Stimulated activated naive CD8-positive, alpha-beta T cell treated with anti-CD3 and anti-CD28 coated beads, Interleukin-15, Interleukin-2, amounts not matched to agents 100 ng/mL and 50 ng/mL, for 24 hours (primary cell): Measurements from ENCODE around the gene NUDT6.

Source experiments
- H3K27ac Mint-ChIP-seq: one replicate; pipeline ENCODE4 v1.8.0; 2021; ENCODE audit warnings: mild to moderate bottlenecking, mixed read lengths
- H3K27me3 Mint-ChIP-seq: one replicate; pipeline ENCODE4 v1.8.0; 2021; ENCODE audit warnings: mixed read lengths
- H3K36me3 Mint-ChIP-seq: one replicate; pipeline ENCODE4 v1.8.0; 2021; ENCODE audit warnings: low read depth, mixed read lengths
- H3K4me1 Mint-ChIP-seq: one replicate; pipeline ENCODE4 v1.8.0; 2021; ENCODE audit warnings: low read depth, mixed read lengths
- H3K4me3 Mint-ChIP-seq: one replicate; pipeline ENCODE4 v1.8.0; 2021; ENCODE audit warnings: mild to moderate bottlenecking, mixed read lengths
- H3K9me3 Mint-ChIP-seq: one replicate; pipeline ENCODE4 v1.8.0; 2021; ENCODE audit warnings: mixed read lengths

NUDT6 gene

DNA sequence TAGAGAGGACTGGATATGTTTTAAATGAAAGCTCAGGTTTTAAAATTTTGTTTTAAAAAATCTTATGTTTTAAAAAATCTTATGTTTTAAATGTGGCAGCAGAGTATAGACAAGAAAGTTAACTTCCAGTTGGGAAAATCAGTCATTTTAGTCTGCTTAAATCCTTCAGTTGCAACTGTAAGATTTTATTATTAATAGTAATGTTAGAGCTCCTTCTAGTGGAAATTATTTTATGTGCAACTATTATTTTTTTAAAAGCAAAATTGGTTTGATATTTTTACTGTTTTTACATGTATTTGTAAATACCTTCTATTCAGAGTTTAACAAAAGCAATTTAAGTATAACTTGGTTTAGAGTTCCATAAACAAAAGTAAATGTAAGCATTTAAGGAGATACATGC is 8.5 kb upstream of the NUDT6 start:
- Mint-ChIP-seq H3K27me3 (no peaks in the 10 kb centered on the region), H3K9me3 (no peaks in the 10 kb centered on the region), H3K4me3 (no peak overlapping the region), H3K36me3 (peaks cover 37% of the 10 kb centered on the region), H3K27ac (no peak overlapping the region), H3K4me1 (peaks cover 9% of the 10 kb centered on the region)

DNA sequence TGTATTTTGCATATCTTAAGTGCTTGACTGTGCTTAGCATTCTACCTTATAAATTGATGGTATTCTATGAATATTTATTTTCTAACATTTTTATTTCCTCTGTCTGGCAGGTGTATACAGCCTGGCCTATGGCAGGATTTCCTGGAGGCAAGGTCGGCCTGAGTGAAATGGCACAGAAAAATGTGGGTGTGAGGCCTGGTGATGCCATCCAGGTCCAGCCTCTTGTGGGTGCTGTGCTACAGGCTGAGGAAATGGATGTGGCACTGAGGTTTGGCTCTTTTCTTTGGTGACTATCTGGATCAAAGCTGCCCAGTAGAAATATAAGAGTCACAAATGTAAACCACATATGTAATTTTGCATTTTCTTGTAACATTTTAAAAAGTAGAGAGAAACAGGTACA is 6.5 kb upstream of the NUDT6 start:
- Mint-ChIP-seq H3K27ac (no peak overlapping the region), H3K36me3 (peaks cover 21% of the 10 kb centered on the region), H3K9me3 (no peaks in the 10 kb centered on the region), H3K4me1 (peaks cover 9% of the 10 kb centered on the region), H3K27me3 (no peaks in the 10 kb centered on the region), H3K4me3 (no peak overlapping the region)

DNA sequence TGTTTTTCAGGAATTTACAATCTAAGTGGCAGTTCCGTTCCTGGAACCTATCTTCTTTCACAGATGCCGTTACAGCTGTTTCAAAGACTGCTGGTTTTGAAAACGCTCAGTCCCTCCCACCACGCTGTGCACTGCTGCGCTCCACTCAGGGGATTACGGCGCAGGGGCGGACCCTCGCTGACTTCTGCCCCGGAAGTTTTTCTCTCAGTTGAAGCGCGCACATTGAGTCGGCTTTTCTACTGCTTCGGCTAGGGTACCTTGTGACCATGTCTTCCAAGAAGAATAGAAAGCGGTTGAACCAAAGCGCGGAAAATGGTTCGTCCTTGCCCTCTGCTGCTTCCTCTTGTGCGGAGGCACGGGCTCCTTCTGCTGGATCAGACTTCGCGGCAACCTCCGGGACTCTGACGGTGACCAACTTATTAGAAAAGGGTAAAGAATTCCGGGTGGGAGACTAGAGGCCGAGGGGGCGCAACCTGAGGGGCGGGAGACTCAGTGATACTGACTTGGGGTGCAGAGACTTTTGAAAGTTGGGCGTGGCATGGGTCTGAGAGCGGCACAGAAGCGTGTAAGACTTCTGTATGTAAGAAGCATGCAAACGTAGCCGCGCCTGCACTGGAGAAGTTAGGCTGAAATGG is 597 bp upstream of the NUDT6 start:
- peaks cover 12% of the 10 kb centered on the region for H3K4me1 Mint-ChIP-seq
- H3K36me3 Mint-ChIP-seq = no peaks in the 10 kb centered on the region
- H3K27ac Mint-ChIP-seq = peak overlapping the region; percentile 91
- no peak overlapping the region for H3K4me3 Mint-ChIP-seq
- peaks cover 6% of the 10 kb centered on the region for H3K27me3 Mint-ChIP-seq
- no peaks in the 10 kb centered on the region for H3K9me3 Mint-ChIP-seq

DNA sequence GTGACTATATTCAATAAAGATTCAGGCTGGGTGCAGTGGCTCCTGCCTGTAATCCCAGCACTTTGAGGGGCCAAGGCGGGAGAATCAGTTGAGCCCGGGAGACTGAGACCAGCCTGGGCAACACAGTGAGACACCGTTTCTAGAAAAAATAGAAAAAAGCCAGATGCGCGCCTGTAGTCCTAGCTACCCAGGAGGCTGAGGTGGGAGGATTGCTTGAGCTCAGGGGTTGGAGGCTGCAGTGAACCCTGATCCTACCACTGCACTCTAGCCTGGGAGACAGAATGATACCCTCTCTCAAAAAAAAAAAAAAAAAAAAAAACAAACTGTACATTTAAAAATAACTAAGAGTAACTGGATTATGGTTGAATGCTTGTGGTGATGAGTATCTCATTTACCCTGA is 1.1 kb downstream of the NUDT6 start:
- Mint-ChIP-seq H3K4me1 (peaks cover 3% of the 10 kb centered on the region), H3K36me3 (peaks cover 5% of the 10 kb centered on the region), H3K4me3 (peak overlapping the region; percentile 28), H3K27me3 (peaks cover 6% of the 10 kb centered on the region), H3K9me3 (no peaks in the 10 kb centered on the region), H3K27ac (no peak overlapping the region)

DNA sequence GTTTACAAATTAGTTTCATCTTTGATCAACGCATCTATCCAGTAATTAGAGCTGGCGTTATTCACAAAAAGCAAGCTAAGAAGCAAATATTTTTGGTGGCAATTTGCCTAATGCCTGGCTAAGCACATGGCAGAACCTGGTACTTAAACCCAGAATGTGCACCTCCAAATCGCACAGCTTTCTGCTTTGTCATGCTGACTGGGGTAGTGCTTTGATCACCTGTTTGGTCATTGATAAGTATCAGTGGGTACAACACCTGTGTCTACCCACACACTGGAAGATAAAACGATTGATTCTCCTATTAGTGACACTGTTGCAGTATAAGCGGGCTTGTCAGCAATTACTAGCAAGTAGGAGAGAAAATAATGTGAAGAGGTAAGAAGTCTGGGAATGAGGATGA is 1.9 kb downstream of the NUDT6 start:
- Mint-ChIP-seq H3K27ac (no peak overlapping the region), H3K4me1 (peaks cover 3% of the 10 kb centered on the region), H3K4me3 (no peak overlapping the region), H3K36me3 (peaks cover 5% of the 10 kb centered on the region), H3K27me3 (peaks cover 6% of the 10 kb centered on the region), H3K9me3 (no peaks in the 10 kb centered on the region)

DNA sequence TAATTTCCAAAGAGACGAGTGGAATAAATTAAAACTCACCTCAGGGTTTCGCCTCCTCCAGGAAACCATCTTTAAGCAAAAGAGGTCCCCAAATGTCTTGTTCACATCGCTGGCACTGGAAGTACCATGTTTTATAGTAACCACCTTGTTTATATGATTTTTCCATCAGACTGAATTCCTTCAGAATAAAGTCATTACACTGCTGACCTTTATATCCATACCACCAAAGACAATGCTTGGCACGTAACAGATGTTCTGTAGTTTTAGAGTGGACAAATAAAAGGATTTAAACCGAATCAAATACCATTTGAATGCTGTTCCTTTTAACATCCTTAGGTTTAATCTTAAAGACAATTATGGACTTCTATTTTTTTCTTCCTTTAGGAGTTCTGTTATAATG is 4.7 kb downstream of the NUDT6 start:
- H3K4me3 Mint-ChIP-seq = no peak overlapping the region

DNA sequence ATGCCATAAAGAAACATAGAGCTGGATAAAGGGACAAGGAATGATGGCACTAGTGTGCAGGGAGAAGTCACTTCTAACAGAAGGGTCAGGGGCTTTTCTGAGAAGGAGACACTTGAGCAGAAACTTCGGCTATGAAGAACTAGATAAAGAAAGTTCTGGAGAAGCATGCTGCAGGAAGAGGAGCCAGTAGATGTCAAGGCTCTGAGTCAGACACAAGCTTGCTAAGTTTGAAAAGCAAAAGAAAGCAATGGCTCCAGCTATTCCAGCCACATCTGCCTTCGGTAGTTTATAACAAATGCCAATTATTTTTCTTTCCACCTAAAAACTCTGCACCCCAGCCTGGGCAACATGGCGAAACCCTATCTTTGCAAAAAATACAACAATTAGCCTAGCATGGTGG is 7.5 kb downstream of the NUDT6 start:
- Mint-ChIP-seq H3K27ac (no peak overlapping the region), H3K4me1 (no peaks in the 10 kb centered on the region), H3K36me3 (peaks cover 5% of the 10 kb centered on the region), H3K9me3 (no peaks in the 10 kb centered on the region), H3K4me3 (no peak overlapping the region), H3K27me3 (peaks cover 6% of the 10 kb centered on the region)

More for the DNA sequence above, 4.7 kb downstream of the NUDT6 start:
- Mint-ChIP-seq H3K36me3 (peaks cover 5% of the 10 kb centered on the region), H3K4me1 (peaks cover 3% of the 10 kb centered on the region), H3K27ac (no peak overlapping the region), H3K27me3 (peaks cover 6% of the 10 kb centered on the region), H3K9me3 (no peaks in the 10 kb centered on the region)

DNA sequence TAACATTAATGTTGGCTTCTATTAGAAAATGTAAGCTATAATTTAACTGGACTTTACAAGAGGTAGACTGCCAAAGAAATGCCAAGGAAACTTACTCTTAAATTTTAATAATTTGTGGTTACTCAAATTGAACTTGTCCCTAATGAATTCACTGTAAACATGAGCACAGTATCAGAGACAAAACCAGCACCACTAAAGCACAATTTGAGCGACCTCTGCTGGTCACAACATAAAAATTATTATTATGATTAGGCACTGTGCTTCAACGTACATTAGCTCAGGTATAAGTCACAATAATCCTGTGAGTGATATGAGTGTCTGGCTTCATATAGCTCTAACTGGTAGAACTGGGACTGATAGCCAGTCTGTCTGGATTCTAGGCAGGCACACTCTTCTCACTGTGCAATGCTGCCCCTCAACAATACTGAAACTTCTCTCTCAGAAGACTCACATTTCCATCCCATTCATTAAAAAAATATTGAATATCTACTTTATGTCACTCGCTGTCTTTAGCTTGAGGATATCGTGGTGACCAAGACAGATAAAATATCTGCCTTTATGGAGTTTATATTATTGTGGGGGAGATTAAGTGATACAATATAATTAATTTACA is 8.0 kb downstream of the NUDT6 start:
- peaks cover 5% of the 10 kb centered on the region for H3K36me3 Mint-ChIP-seq
- H3K4me3 Mint-ChIP-seq = no peak overlapping the region
- H3K9me3 Mint-ChIP-seq = no peaks in the 10 kb centered on the region
- H3K27ac Mint-ChIP-seq = no peak overlapping the region
- peaks cover under 1% of the 10 kb centered on the region for H3K27me3 Mint-ChIP-seq
- no peaks in the 10 kb centered on the region for H3K4me1 Mint-ChIP-seq

DNA sequence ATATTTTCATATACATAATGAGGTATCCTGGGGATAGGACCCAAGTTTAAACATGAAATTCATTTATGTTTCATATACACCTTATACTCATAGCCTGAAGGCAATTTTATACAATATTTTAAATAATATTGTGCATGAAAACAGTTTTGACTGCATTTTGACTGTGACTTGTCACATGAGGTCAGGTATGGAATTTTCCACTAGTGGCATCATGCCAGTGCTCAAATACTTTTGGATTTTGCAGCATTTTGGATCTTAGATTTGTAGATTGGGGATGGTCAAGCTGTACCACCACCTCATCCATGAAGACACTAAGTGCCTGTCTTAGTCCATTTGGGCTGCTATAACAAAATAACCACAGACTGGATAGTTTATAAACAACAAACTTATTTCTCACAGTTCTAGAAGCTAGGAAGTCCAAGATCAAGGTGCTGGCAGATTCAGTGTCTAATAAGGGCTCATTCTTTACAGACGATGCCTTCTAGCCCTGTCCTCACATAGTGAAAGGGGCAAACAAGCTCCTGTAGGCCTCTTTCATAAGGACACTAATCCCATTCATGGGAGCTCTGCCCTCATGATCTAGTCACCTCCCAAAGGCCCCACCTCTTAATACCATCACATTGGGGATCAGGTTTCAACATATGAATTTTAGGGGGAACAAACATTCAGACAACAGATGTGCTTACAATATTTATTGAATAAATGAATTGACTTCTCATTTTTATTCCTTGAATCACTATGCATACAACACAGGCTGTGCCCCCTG is 9.4 kb downstream of the NUDT6 start:
- peaks cover 5% of the 10 kb centered on the region for H3K36me3 Mint-ChIP-seq
- no peaks in the 10 kb centered on the region for H3K4me1 Mint-ChIP-seq
- H3K4me3 Mint-ChIP-seq = no peak overlapping the region
- no peaks in the 10 kb centered on the region for H3K9me3 Mint-ChIP-seq
- H3K27ac Mint-ChIP-seq = no peak overlapping the region
- no peaks in the 10 kb centered on the region for H3K27me3 Mint-ChIP-seq

DNA sequence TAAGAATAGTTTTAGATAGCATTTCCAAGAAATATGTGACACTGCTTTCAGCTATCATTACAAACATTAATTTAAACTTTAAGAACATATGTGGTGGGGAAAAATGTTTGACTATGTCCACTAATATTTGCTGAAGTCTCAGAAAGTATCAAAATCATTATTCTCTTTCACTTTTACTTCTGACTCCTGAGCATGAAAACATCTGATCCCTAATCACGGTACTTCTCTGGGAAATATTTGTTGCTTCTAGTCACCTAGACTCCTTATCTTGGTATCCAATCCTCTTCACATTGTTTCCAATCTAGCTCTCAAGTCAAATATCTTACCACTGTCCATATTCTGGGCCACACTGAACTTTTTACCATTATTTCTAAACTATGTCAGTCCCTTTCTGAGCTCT is 10.8 kb downstream of the NUDT6 start:
- Mint-ChIP-seq H3K4me1 (no peaks in the 10 kb centered on the region), H3K27ac (no peak overlapping the region), H3K36me3 (peaks cover 1% of the 10 kb centered on the region), H3K4me3 (no peak overlapping the region), H3K9me3 (no peaks in the 10 kb centered on the region), H3K27me3 (no peaks in the 10 kb centered on the region)

DNA sequence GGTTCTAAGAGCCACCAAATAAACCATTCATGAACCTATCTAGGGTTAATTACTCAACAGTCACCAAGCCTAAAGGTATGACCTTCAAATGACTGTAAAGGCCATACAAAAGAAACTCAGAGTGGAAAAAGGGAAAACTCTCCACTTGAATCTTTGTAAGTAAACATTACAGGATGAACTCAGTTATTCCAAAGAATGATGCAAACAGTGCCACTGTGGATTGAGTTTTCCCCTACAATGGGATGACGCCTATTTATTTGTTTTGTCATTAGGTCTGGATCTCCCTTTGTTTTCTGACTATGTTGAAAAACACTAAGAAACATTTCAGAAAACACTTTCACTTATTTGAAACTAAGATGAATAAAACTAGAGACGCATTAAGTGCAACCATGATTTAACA is 12.7 kb downstream of the NUDT6 start:
- H3K9me3 Mint-ChIP-seq = no peaks in the 10 kb centered on the region
- no peaks in the 10 kb centered on the region for H3K27me3 Mint-ChIP-seq
- H3K4me3 Mint-ChIP-seq = no peak overlapping the region
- no peak overlapping the region for H3K27ac Mint-ChIP-seq
- no peaks in the 10 kb centered on the region for H3K36me3 Mint-ChIP-seq
- no peaks in the 10 kb centered on the region for H3K4me1 Mint-ChIP-seq

DNA sequence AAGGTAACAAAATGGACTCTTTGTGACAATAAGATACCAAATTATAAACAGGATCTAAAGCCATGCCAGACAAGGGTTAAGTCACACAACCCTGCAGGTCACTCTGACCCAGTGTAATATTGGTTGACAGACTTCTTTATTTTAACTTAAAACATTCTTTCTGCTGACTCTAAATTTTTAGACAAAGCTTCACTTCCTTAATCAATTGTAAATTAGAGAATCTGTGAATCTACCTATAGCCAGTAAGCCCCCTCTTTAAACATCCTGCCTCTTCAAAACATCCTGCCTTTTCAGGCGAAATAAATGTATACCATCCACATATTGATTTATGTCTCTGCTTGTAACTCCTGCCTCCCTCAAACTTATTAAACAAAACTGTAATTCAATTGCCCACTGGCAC is 14.2 kb downstream of the NUDT6 start:
- H3K27ac Mint-ChIP-seq = no peak overlapping the region
- no peaks in the 10 kb centered on the region for H3K4me1 Mint-ChIP-seq
- no peaks in the 10 kb centered on the region for H3K36me3 Mint-ChIP-seq

DNA sequence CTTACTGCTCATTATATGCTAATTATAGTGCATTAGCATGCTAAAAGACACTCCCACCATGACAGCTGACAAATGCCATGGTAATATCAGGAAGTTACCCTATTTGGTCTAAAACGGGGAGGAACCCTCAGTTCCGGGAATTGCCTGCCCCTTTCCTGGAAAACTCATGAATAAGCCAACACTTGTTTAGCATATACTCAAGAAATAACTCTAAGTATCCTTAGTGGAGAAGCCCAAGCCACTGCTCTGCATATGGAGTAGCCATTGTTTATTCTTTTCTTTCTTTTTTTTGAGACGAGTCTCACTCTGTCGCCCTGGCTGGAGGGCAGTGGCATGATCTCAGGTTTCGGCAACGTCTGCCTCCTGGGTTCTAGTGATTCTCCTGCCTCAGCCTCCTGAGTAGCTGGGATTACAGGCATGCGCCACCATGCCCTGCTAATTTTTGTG is 15.5 kb downstream of the NUDT6 start:
- H3K4me3 Mint-ChIP-seq = no peak overlapping the region
- no peak overlapping the region for H3K27ac Mint-ChIP-seq
- H3K4me1 Mint-ChIP-seq = no peaks in the 10 kb centered on the region
- H3K9me3 Mint-ChIP-seq = no peaks in the 10 kb centered on the region
- H3K36me3 Mint-ChIP-seq = no peaks in the 10 kb centered on the region
- H3K27me3 Mint-ChIP-seq = no peaks in the 10 kb centered on the region

More for the DNA sequence above, 14.2 kb downstream of the NUDT6 start:
- no peaks in the 10 kb centered on the region for H3K27me3 Mint-ChIP-seq
- H3K9me3 Mint-ChIP-seq = no peaks in the 10 kb centered on the region
- H3K4me3 Mint-ChIP-seq = no peak overlapping the region

DNA sequence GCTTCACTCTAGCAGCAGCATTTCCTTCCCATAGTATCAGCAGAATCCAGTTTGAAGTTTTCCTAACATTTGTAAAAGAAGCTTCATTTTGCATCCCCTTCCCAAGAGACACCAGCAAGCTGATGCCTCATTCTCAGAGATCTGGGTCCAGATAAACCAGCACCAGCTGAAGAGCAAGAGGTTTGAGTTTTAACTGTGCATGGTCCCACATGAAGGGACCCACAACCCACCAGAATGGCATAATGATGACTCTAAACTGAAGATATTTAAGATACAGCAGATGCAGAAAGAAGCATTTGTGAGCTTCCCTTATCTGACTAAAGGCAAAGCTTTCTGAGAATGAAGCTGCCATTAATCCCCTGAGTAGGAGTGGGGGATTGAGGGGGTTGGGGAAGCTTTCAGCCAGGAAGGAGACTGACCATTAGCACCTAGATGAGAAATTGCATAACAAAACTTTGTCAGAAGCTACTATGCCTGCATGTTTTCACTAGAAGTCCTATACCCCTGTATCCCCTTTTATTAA is 18.6 kb downstream of the NUDT6 start:
- Mint-ChIP-seq H3K4me3 (no peak overlapping the region), H3K36me3 (no peaks in the 10 kb centered on the region), H3K9me3 (no peaks in the 10 kb centered on the region), H3K27me3 (no peaks in the 10 kb centered on the region), H3K27ac (no peak overlapping the region), H3K4me1 (no peaks in the 10 kb centered on the region)

DNA sequence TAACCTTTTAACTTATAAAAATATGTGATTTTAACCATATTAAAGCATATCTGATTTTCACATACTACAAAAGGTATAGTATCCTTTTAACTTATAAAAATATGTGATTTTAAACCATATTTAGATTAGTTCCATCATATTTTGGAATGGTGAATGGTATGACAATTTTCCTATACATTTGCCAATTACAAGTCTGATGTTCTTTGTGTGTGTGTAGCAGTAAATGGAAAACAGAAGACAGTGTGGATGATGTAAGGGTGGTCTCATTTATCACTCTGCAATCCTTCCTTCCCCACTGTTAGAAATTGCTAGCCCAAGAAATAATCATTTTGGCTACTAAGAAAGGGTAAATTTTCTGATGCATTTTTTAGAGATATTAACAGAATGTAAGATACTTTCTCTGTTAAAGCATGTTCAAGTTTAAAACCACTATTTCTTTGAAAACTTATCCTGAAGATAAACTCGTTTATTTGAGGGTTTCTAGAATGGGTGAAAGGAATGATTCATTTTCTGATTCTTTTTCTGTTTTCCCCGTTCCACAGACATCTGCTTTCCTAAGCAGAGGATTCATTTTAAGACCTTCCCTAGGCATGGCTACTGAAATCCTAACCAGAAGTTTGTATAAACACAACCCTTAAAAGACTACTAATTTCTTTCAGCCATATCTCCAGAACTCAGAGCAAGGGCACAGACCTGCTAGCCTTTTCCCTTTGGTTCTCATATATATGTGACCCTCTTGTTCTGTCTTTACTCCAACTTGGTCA is 21.0 kb downstream of the NUDT6 start:
- no peaks in the 10 kb centered on the region for H3K36me3 Mint-ChIP-seq
- H3K4me3 Mint-ChIP-seq = no peak overlapping the region
- H3K9me3 Mint-ChIP-seq = no peaks in the 10 kb centered on the region
- no peak overlapping the region for H3K27ac Mint-ChIP-seq
- no peaks in the 10 kb centered on the region for H3K4me1 Mint-ChIP-seq
- H3K27me3 Mint-ChIP-seq = no peaks in the 10 kb centered on the region
